Cardiac muscle cell (in vitro differentiated cells and primary cell): ENCODE results near the gene C14orf180. TPM values are rescaled to one million over a fixed set of nuclear protein-coding genes. Genes with fewer than 3 reads are reported as not detected.

Experiments used
- DNase-seq, 2 donors: peaks; one replicate each; pipeline versions ENCODE4 v3.0.0 to v3.0.0-alpha.2; 2010 to 2017; ENCODE audit warnings: low read depth in 1 of 2, low spot score in 1 of 2
- H3K27ac ChIP-seq: fragments of 200-600 bp; sonication (generic); 2 replicates; pipeline ENCODE4 v1.5.1; 2016
- H3K27me3 ChIP-seq: fragments of 200-600 bp; sonication (generic); 2 replicates; pipeline ENCODE4 v1.6.0; 2016; ENCODE audit warnings: control low read depth
- H3K36me3 ChIP-seq: fragments of 200-600 bp; sonication (generic); 2 replicates; pipeline ENCODE4 v1.5.1; 2016; ENCODE audit warnings: control low read depth
- H3K4me1 ChIP-seq: fragments of 200-600 bp; sonication (generic); 2 replicates; pipeline ENCODE4 v1.8.1; 2017; ENCODE audit warnings: low read depth, mild to moderate bottlenecking, mixed run types
- H3K4me3 ChIP-seq: fragments of 200-600 bp; sonication (generic); 2 replicates; pipeline ENCODE4 v1.5.1; 2016; ENCODE audit warnings: mild to moderate bottlenecking
- H3K9me3 ChIP-seq: fragments of 200-600 bp; sonication (generic); 2 replicates; pipeline ENCODE4 v1.5.1; 2017; ENCODE audit warnings: low read depth, mild to moderate bottlenecking, control low read depth
- CTCF ChIP-seq: IDR thresholded peaks from 2 replicates; pipeline ENCODE4 v1.5.1; 2012; ENCODE audit warnings: low read depth, mild to moderate bottlenecking, low read length
- polyA plus RNA-seq: library from polyadenylated mRNA; unstranded; fragments of >200 nt; fragmentation: Nextera tagmentation; extraction: Ambion mirVana; gene quantifications from 2 replicates; pipeline ENCODE4 v1.2.1, GENCODE V29; 2016
- total RNA-seq: library from RNA; depleted of rRNA; stranded (reverse); fragments of >200 nt; gene quantifications from 2 replicates; pipeline ENCODE4 v1.2.3, GENCODE V29; 2016

Gene C14orf180
- total and polyA plus RNA-seq, 2 experiments from 2014 or later: 17.1 to 19.7 TPM

DNA sequence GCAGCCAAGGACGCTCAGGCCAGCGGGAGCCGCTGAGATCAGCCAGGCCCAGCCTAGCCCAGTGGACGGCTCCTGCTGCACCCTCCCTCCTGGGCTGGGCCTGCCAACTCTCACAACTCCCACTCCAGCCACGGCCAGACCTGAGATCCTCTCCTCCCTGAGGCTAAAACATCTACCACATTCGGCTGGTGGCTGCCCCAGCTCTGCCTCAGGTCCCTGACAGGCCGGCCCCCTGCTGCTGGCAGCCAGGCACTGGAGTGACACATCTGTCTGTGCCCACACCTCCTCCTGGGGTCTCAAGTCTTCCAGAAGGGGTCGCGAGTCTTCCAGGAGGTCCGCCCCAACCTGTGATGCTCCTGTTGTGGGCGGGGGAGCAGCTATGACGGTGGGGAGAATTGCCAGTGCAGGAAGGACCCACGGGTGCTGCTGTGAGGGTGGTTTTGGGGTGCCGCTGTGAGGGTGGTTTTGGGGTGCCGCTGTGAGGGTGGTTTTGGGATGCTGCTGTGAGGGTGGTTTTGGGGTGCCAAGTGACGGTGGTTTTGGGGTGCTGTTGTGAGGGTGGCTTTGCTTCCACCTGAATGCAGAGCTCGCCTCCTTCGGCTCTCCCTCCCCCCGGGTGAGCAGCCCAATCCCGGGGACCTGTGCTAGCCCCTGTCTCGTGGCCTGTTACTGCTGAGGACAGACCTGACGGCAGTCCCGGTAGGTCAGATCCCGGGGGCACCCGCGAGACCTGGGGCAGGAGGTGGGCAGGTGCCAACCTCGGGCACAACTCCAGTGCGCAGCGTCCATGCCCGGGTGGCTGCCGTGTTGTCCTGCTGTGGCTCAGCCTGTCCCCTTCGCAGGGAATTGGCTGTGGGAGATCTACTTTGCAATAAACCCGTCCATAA lies 27.5 kb upstream of the C14orf180 start:
- Histone ChIP-seq H3K27ac (no peak overlapping the region), H3K4me3 (no peak overlapping the region), H3K36me3 (no peaks in the 10 kb centered on the region), H3K4me1 (no peaks in the 10 kb centered on the region), H3K9me3 (no peaks in the 10 kb centered on the region), H3K27me3 (no peaks in the 10 kb centered on the region)
- no peak for TF ChIP-seq CTCF
- DNase-seq: no peak

- H3K27me3 ChIP-seq: no peaks in the 10 kb centered on the region
- H3K9me3 ChIP-seq: no peaks in the 10 kb centered on the region
- H3K36me3 ChIP-seq: no peaks in the 10 kb centered on the region
- no peak overlapping the region for H3K4me3 ChIP-seq
- TF ChIP-seq CTCF: no peak
- no peak for DNase-seq
- H3K4me1 ChIP-seq: no peaks in the 10 kb centered on the region
- H3K27ac ChIP-seq: no peak overlapping the region
Measured at GRCh38 chr14:104552738-104553125, 26.8 kb upstream of the C14orf180 start.

DNA sequence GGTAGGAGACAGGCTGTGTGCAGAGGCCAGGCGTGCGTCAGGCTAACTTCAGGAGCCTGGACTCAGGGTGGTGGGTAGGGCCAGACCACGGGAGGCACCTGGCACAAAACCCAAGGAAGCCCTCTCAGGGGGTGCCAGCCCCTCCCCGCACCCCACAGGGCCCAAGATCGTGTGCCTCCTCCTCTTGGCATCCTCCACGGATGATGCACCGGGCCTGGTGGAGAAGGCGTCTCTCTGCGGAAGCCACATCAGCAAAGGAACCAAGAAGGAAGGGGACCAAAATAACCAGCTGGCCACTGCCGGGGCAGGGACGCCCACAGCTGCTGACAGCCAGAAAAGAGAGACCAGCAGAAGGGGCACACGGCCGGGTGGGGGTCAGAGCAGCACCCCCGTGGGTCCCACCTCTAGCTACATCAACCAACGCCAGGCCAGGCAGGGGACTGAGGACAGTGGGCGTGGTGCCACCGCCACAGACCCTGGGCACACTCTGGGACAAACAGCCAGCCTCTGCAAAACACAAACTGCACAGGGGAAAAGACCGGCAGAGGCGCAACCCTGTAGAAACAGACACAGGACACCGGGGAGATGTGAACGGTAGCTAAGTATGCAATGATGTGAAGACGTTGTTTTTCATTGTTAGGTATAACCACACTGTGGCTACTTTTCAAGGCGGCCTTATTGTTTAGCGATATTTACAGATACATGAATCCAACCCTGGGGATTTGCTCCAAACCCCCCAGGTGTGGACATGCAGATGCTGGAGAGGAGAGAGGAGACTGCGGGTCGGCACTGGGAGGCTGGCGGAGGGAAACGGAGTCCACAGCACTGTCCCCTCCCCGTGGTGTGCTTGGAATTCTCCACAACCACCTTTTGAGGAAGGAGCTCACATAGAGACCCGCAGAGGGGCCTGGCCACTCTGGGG lies 26.1 kb upstream of the C14orf180 start:
- H3K4me3 ChIP-seq: no peak overlapping the region
- H3K9me3 ChIP-seq: no peaks in the 10 kb centered on the region
- H3K27ac ChIP-seq: no peak overlapping the region
- H3K36me3 ChIP-seq: no peaks in the 10 kb centered on the region
- no peaks in the 10 kb centered on the region for H3K27me3 ChIP-seq
- TF ChIP-seq CTCF: no peak
- no peaks in the 10 kb centered on the region for H3K4me1 ChIP-seq
- no peak for DNase-seq

DNA sequence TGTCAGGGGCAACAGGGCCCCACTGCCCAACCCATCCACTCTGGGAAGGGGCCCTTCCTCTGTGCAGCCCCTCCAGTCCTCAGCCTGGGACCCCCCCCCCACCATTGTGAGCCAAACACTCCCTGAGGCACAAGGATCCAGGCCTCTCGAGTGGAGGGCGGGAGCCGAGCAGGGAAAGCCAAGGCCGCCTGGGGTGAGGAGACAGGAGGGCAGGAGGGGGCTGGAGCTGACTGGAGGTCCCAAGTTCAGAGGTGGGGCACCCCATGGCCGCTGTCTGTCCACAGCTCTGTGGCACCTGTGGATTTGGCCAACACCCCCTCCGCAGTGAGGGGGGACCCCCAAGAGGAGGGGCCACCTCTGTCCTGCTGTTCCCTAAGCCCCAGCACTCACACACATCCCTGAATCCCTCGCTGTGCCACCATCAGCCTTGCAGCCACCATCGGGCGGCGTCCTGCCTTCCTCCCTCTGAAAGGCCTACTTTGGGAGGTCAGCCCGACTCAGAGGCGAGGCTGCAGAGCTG lies 25.4 kb upstream of the C14orf180 start:
- no peak overlapping the region for H3K27ac ChIP-seq
- no peaks in the 10 kb centered on the region for H3K4me1 ChIP-seq
- H3K9me3 ChIP-seq: no peaks in the 10 kb centered on the region
- no peaks in the 10 kb centered on the region for H3K36me3 ChIP-seq
- no peak for DNase-seq
- H3K27me3 ChIP-seq: no peaks in the 10 kb centered on the region
- no peak overlapping the region for H3K4me3 ChIP-seq
- TF ChIP-seq CTCF: no peak

GRCh38 chr14:104554608-104555429 lies 24.7 kb upstream of the C14orf180 start:
- no peaks in the 10 kb centered on the region for H3K9me3 ChIP-seq
- no peaks in the 10 kb centered on the region for H3K36me3 ChIP-seq
- no peaks in the 10 kb centered on the region for H3K27me3 ChIP-seq
- no peak overlapping the region for H3K27ac ChIP-seq
- no peak for TF ChIP-seq CTCF
- DNase-seq: peak; percentile 11 to 44
- no peaks in the 10 kb centered on the region for H3K4me1 ChIP-seq
- no peak overlapping the region for H3K4me3 ChIP-seq
